Activated B cell treated with CpG ODN at 0.5 μM for 24 hours (primary cell): Measurements from ENCODE around the gene PITX3. TPM values are rescaled to one million over a fixed set of nuclear protein-coding genes. Genes with fewer than 3 reads are reported as not detected.
A peak's percentile ranks its signal among the peaks of the same experiment; 100 is the strongest.

Experiments
- ATAC-seq: fragments of 200-7000 bp; cut with Tn5 transposase; one replicate; pipeline ENCODE4 v1.10.0; 2021; ENCODE audit warnings: low read depth, mild to moderate bottlenecking, moderate library complexity
- CTCF ChIA-PET: fragments of 350-600 bp; sonication (Branson Sonifier 250); formaldehyde crosslinking; loops from one replicate; lab custom pipeline; 2021; ENCODE audit warnings: antibody characterized with exemption; lab: Charles Lee
- POLR2A ChIA-PET: fragments of 350-600 bp; sonication (Branson Sonifier 250); formaldehyde crosslinking; loops from one replicate; lab custom pipeline; 2021; ENCODE audit warnings: antibody characterized with exemption; lab: Charles Lee
- DNase-seq: peaks from one replicate; pipeline ENCODE4 v3.0.0; 2022
- H3K27ac Mint-ChIP-seq: one replicate; pipeline ENCODE4 v1.8.0; 2020; ENCODE audit warnings: mixed read lengths
- H3K27me3 Mint-ChIP-seq: one replicate; pipeline ENCODE4 v1.8.0; 2021; ENCODE audit warnings: mixed read lengths
- H3K36me3 Mint-ChIP-seq: one replicate; pipeline ENCODE4 v1.8.0; 2021; ENCODE audit warnings: low read depth, mixed read lengths
- H3K4me1 Mint-ChIP-seq: one replicate; pipeline ENCODE4 v1.8.0; 2021; ENCODE audit warnings: mixed read lengths
- H3K4me3 Mint-ChIP-seq: one replicate; pipeline ENCODE4 v1.8.0; 2020; ENCODE audit warnings: mild to moderate bottlenecking, mixed read lengths
- H3K9me3 Mint-ChIP-seq: one replicate; pipeline ENCODE4 v1.8.0; 2020; ENCODE audit warnings: mixed read lengths
- intact Hi-C: fragments of 100-400 bp; cut with micrococcal nuclease; formaldehyde crosslinking; loops from one replicate; pipeline ENCODE4 v1.15.1; 2024
- total RNA-seq: library from RNA; stranded (reverse); gene quantifications from 2 replicates; pipeline ENCODE4 v1.2.3, GENCODE V29; 2022
- TF ChIP-seq, protein P1 (sequence below): fragments of 200-600 bp; IDR thresholded peaks from one replicate; pipeline ENCODE4 v1.8.0; 2022; ENCODE audit warnings: antibody characterized with exemption, mild to moderate bottlenecking

The PITX3 gene
- total RNA-seq, 1 donor from 2014 or later, result not detected

GRCh38 chr10:102202386-102202785 is 38.9 kb downstream of the PITX3 start:
- no peak overlapping the region for H3K27ac Mint-ChIP-seq
- peaks cover 3% of the 10 kb centered on the region for H3K9me3 Mint-ChIP-seq
- ChIA-PET CTCF (no interaction called here), POLR2A (no interaction called here)
- no peak overlapping the region for H3K4me3 Mint-ChIP-seq
- intact Hi-C loops, result no loop called here
- TF ChIP-seq, protein P1, sequence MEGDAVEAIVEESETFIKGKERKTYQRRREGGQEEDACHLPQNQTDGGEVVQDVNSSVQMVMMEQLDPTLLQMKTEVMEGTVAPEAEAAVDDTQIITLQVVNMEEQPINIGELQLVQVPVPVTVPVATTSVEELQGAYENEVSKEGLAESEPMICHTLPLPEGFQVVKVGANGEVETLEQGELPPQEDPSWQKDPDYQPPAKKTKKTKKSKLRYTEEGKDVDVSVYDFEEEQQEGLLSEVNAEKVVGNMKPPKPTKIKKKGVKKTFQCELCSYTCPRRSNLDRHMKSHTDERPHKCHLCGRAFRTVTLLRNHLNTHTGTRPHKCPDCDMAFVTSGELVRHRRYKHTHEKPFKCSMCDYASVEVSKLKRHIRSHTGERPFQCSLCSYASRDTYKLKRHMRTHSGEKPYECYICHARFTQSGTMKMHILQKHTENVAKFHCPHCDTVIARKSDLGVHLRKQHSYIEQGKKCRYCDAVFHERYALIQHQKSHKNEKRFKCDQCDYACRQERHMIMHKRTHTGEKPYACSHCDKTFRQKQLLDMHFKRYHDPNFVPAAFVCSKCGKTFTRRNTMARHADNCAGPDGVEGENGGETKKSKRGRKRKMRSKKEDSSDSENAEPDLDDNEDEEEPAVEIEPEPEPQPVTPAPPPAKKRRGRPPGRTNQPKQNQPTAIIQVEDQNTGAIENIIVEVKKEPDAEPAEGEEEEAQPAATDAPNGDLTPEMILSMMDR, result no peak
- no peaks in the 10 kb centered on the region for H3K36me3 Mint-ChIP-seq
- H3K27me3 Mint-ChIP-seq, result peaks cover 2% of the 10 kb centered on the region
- H3K4me1 Mint-ChIP-seq, result peaks cover 7% of the 10 kb centered on the region
- no peak for ATAC-seq
- no peak for DNase-seq

- POLR2A ChIA-PET, result interaction anchor here (0.6 kb wide), 1 partner anchor 204 kb away, joined by 3 read pairs; no protein-coding TSS in a partner anchor
- H3K9me3 Mint-ChIP-seq, result peaks cover 3% of the 10 kb centered on the region
- ATAC-seq, result peak; percentile 71
Measured at GRCh38 chr10:102200751-102201640, 40.3 kb downstream of the PITX3 start.

DNA sequence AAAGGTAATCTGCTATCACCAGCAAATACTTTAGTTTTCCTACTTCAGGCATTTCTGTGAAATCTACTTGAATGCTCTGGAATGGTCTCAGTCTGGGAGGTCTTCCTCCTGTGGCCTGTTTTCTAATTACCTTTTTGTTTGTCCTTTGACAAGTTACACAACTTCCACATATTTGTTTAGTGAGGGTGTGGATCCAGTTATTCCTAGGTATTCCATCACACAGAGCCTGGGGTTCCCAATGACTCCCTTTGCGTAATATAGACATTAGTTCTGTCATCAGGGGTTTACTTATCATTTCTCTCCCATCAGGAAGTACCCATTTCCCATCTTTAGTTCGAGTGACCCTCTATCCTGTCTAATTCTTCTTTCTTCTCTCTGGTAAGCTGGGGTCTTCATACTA is 43.3 kb downstream of the PITX3 start:
- Mint-ChIP-seq H3K27me3 (peaks cover 3% of the 10 kb centered on the region), H3K4me1 (peaks cover 7% of the 10 kb centered on the region), H3K9me3 (no peaks in the 10 kb centered on the region), H3K4me3 (no peak overlapping the region), H3K27ac (no peak overlapping the region), H3K36me3 (no peaks in the 10 kb centered on the region)
- DNase-seq (no peak), ATAC-seq (no peak)
- ChIA-PET POLR2A (no interaction called here), CTCF (no interaction called here)
- intact Hi-C loops, result no loop called here
- TF ChIP-seq, protein P1, result no peak

More at GRCh38 chr10:102200751-102201640, 40.3 kb downstream of the PITX3 start:
- TF ChIP-seq, protein P1, result no peak
- H3K27me3 Mint-ChIP-seq, result peaks cover 2% of the 10 kb centered on the region
- intact Hi-C loops, result no loop called here
- H3K4me3 Mint-ChIP-seq, result no peak overlapping the region
- peaks cover 7% of the 10 kb centered on the region for H3K4me1 Mint-ChIP-seq
- CTCF ChIA-PET, result no interaction called here
- no peaks in the 10 kb centered on the region for H3K36me3 Mint-ChIP-seq
- no peak overlapping the region for H3K27ac Mint-ChIP-seq
- no peak for DNase-seq

DNA sequence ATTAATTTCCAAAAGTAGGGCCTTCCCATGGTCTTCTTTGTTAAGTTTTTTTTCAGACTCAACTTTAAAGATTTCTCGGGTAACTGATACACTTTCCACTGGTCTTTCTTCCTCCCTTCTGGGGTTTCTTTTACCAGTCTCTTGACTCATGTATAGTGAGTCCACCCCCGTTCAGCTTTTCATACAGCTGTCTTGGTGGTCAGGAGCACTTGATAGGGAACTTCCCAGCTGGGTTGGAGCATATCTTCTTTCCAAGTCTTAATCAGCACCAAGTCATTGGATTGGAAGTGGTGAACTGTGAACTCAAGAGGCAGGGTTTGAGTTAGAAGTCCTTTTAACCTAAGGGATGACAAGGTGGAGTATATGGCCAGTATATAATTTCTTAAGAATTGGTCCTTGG is 44.4 kb downstream of the PITX3 start:
- intact Hi-C loops, result no loop called here
- ChIA-PET POLR2A (no interaction called here), CTCF (no interaction called here)
- Mint-ChIP-seq H3K36me3 (no peaks in the 10 kb centered on the region), H3K4me3 (no peak overlapping the region), H3K27me3 (peaks cover 3% of the 10 kb centered on the region), H3K4me1 (peaks cover 3% of the 10 kb centered on the region), H3K27ac (no peak overlapping the region), H3K9me3 (peaks cover 3% of the 10 kb centered on the region)
- TF ChIP-seq, protein P1, result no peak
- ATAC-seq (no peak), DNase-seq (no peak)

GRCh38 chr10:102195296-102195870 is 45.9 kb downstream of the PITX3 start:
- ATAC-seq (no peak), DNase-seq (no peak)
- no peak overlapping the region for H3K27ac Mint-ChIP-seq
- TF ChIP-seq, protein P1, result no peak
- CTCF ChIA-PET, result interaction anchor here (0.7 kb wide), 1 partner anchor 51 kb away, joined by 3 read pairs; no protein-coding TSS in a partner anchor
- H3K9me3 Mint-ChIP-seq, result peaks cover 10% of the 10 kb centered on the region
- H3K4me1 Mint-ChIP-seq, result no peaks in the 10 kb centered on the region
- no peaks in the 10 kb centered on the region for H3K36me3 Mint-ChIP-seq
- intact Hi-C loops, result no loop called here
- H3K4me3 Mint-ChIP-seq, result no peak overlapping the region
- POLR2A ChIA-PET, result no interaction called here
- peaks cover 3% of the 10 kb centered on the region for H3K27me3 Mint-ChIP-seq
